Spinal cord (tissue), 10 donors: ENCODE measurements around the gene HOXC10. TPM values are rescaled to one million over a fixed set of nuclear protein-coding genes. Genes with fewer than 3 reads are reported as not detected.

Experiments
- DNase-seq, 6 donors: peaks; one replicate each; pipeline versions ENCODE4 v3.0.0 to v3.0.0-alpha.2; 2013 to 2015; ENCODE audit warnings: low spot score in 6 of 6, low read depth in 4 of 6
- H3K27ac ChIP-seq: one replicate; pipeline ENCODE4 v1.5.1; 2013; ENCODE audit warnings: low read depth, low read length, control low read depth
- H3K27me3 ChIP-seq: one replicate; pipeline ENCODE4 v1.6.1; 2013; ENCODE audit warnings: low read length; ENCODE audit not compliant: control insufficient read depth, insufficient read depth
- H3K36me3 ChIP-seq: one replicate; pipeline ENCODE4 v1.6.1; 2013; ENCODE audit warnings: low read length; ENCODE audit not compliant: control insufficient read depth, insufficient read depth
- H3K4me1 ChIP-seq: one replicate; pipeline ENCODE4 v1.6.1; 2013; ENCODE audit warnings: low read length; ENCODE audit not compliant: control insufficient read depth, insufficient read depth
- H3K4me3 ChIP-seq: one replicate; pipeline ENCODE4 v1.5.1; 2013; ENCODE audit warnings: low read depth, low read length, control low read depth
- H3K9me3 ChIP-seq: one replicate; pipeline ENCODE4 v1.6.1; 2013; ENCODE audit warnings: low read length; ENCODE audit not compliant: control insufficient read depth, insufficient read depth
- WGBS: methylation state at CpG from one replicate; pipeline ENCODE4 v1.1.5; 2013; ENCODE audit warnings: missing lambda C conversion rate; ENCODE audit not compliant: insufficient coverage; 5-methylcytosine and 5-hydroxymethylcytosine counted together
- long read RNA-seq, 4 donors: transcript quantifications; one replicate each; lab custom pipeline, GENCODE V29; 2026
- polyA plus RNA-seq, 2 donors: library from polyadenylated mRNA; unstranded; fragments of 120-200 nt; gene quantifications; one replicate each; pipeline ENCODE4 v1.2.1, GENCODE V29; 2013; ENCODE audit not compliant: insufficient read length in 2 of 2
- total RNA-seq, 2 donors: library from RNA; depleted of rRNA in 1 of 2; stranded (reverse); fragments of 120-200 nt in 1 of 2; fragments of >200 nt in 1 of 2; gene quantifications; one replicate each; pipeline versions ENCODE4 v1.2.3 to v1.2.4, GENCODE V29; 2013 to 2014
- donor health status: healthy.

HOXC10 gene
- 1 to 10 TPM in 1 of 2 donors, not detected in 1; 9.2 TPM for total RNA-seq
- under 1 TPM in 1 of 2 donors, not detected in 1; 0.81 TPM for polyA plus RNA-seq
- long read RNA-seq, donor 1 = 0 reads
- long read RNA-seq, donor 2 = 0 reads
- long read RNA-seq, donor 3 = 0 reads
- long read RNA-seq, donor 4 = 0 reads

DNA sequence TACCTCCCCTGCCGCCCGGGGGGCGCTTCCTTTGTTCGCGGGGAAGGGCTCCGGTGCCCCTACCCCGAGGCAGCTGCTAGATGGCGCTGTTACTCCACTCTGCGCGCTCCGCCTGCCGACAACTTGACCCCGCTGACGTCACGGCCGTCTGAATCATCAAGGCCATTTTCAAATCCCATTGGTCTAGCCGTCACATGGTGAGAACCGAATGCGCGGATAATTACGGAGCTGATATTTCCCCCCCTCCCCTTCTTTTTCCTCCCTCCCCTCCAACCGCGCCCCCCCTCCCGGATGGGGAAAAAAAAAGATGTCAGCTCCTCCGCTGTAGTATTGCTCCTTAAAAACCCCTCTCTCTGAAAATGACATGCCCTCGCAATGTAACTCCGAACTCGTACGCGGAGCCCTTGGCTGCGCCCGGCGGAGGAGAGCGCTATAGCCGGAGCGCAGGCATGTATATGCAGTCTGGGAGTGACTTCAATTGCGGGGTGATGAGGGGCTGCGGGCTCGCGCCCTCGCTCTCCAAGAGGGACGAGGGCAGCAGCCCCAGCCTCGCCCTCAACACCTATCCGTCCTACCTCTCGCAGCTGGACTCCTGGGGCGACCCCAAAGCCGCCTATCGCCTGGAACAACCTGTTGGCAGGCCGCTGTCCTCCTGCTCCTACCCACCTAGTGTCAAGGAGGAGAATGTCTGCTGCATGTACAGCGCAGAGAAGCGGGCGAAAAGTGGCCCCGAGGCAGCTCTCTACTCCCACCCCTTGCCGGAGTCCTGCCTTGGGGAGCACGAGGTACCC, at the start of gene HOXC10:
HOXC10 (plus strand) TSS at position 246 of the 791 bp plus-strand sequence; CDS start at position 360, 114 bp downstream.
- Histone ChIP-seq H3K4me3 (peak within 1 kb of the TSS; percentile 88), H3K36me3 (peaks cover 3% of the 10 kb centered on the region), H3K4me1 (peaks cover 54% of the 10 kb centered on the region), H3K27me3 (peaks cover 87% of the 10 kb centered on the region), H3K27ac (peak within 1 kb of the TSS; percentile 99), H3K9me3 (no peaks in the 10 kb centered on the region)
- DNase-seq = peak in 5 of 6 donors; percentile 92 to 97 (median 95)
- WGBS = 2% methylated on average over 47 of the region's 55 CpGs

GRCh38 chr12:53935383-53936341, 49.3 kb upstream of the HOXC10 start:
- Histone ChIP-seq H3K27me3 (peaks cover 99% of the 10 kb centered on the region), H3K27ac (no peak overlapping the region), H3K4me3 (no peak overlapping the region), H3K9me3 (no peaks in the 10 kb centered on the region), H3K4me1 (peaks cover 25% of the 10 kb centered on the region), H3K36me3 (no peaks in the 10 kb centered on the region)
- WGBS = under 1% methylated on average over 28 of the region's 49 CpGs
- peak in 2 of 6 donors; percentile 62 to 67 for DNase-seq

DNA sequence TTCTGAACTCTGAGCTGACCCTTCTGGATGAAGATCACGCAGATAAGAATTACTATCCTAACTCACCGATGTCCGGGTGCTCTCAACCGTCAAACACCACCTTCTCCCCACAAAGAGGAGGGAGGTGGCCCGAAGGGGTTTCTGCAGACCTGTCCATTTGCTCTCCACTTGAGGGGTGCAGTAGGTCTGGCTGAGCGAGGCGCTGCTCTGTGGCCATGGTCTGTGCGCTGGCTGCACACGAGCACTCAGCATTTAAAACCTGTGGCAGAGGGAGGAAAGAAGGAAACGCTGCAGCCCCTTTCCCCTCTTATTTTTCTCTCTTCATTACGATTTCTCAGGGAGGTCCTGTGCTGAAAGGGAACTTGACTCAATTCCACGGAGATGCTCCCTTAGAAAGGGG, 47.8 kb upstream of the HOXC10 start:
- peaks cover 100% of the 10 kb centered on the region for H3K27me3 ChIP-seq
- H3K4me1 ChIP-seq = peaks cover 22% of the 10 kb centered on the region
- no peaks in the 10 kb centered on the region for H3K36me3 ChIP-seq
- H3K27ac ChIP-seq = no peak overlapping the region
- no peak for DNase-seq
- H3K9me3 ChIP-seq = no peaks in the 10 kb centered on the region
- H3K4me3 ChIP-seq = no peak overlapping the region
- 4% methylated on average over 9 of the region's 12 CpGs for WGBS

DNA sequence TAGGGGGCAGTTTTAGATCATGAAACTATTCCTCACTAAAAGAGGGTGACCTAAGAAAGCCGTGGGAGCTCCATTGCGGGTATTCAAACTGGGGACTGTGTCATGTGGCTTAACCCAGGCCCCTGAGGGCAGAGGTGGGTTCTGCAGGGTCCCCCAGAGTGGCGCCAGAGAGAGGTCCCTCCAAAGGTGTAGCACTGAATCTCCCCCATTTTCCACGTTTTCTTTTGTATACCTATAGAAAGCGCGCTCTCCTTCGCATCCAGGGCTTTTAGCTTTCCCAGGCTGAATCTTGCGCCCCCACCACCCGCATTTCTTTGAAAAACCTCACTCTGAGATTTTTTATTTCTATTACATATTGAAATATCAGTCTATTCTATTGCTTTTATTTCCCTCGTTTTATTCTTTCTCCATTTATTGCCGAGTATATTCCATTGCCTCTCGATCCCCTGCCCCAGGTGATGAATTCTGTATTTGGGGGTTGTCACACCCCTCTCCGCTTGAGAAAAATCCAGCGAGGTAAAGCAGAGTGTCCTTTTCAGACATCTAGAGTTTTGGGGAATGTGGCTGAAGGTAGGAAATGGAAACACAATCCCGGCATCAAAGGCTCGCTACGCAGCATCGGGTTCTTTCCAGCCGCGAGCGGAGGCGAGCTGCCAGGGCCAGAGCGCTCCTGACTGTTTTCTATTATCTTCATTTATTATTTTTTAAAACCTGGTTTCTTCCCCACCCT, 47.2 kb upstream of the HOXC10 start:
- H3K4me3 ChIP-seq = no peak overlapping the region
- 15% methylated on average over 18 of the region's 23 CpGs for WGBS
- no peak overlapping the region for H3K27ac ChIP-seq
- H3K9me3 ChIP-seq = no peaks in the 10 kb centered on the region
- no peaks in the 10 kb centered on the region for H3K36me3 ChIP-seq
- H3K4me1 ChIP-seq = peaks cover 22% of the 10 kb centered on the region
- peaks cover 100% of the 10 kb centered on the region for H3K27me3 ChIP-seq
- peak in 1 of 6 donors; percentile 39 for DNase-seq

DNA sequence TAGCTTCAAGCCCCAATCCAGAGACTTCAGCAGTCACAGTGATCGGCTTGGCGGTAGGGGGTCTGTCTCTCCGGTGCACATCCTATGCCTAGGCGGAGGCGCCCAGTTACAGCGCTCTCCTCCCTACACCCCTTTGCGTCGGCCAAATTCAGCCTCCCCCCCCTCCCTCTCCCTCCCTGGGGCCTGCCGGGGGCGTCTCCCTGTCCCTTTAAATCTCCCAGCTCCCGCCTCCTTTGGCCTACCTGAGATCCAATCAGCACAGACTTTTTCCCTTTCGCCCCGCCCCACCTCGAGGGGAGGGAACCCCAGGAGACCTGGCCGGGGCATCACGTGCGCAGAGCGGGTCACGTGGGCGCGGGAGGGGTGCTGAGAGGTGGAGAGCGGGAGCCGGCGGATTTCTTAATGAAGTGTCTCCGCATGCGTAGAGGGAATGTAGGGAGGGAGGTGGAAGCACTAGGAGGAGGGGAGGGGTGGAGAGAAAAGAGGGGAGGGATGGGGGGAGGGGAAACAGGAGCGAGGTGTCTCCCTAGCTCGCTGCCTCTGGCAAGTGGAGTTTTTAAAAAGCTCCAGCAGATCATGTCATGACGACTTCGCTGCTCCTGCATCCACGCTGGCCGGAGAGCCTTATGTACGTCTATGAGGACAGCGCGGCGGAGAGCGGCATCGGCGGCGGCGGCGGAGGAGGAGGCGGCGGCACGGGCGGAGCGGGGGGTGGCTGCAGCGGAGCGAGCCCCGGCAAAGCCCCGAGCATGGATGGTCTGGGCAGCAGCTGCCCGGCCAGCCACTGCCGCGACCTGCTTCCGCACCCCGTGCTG, 46.4 kb upstream of the HOXC10 start, which contains the start of gene HOXC13:
HOXC13 (plus strand) TSS at position 506 of the 815 bp plus-strand sequence; CDS start at position 582, 76 bp downstream.
- H3K9me3 ChIP-seq = no peaks in the 10 kb centered on the region
- no peaks in the 10 kb centered on the region for H3K36me3 ChIP-seq
- no peak within 1 kb of the TSS for H3K27ac ChIP-seq
- peaks cover 100% of the 10 kb centered on the region for H3K27me3 ChIP-seq
- no peak within 1 kb of the TSS for H3K4me3 ChIP-seq
- peaks cover 22% of the 10 kb centered on the region for H3K4me1 ChIP-seq
- under 1% methylated on average over 52 of the region's 56 CpGs for WGBS
- peak in 3 of 6 donors; percentile 48 to 70 (median 51) for DNase-seq

- H3K27me3 ChIP-seq = peaks cover 100% of the 10 kb centered on the region
- no peak overlapping the region for H3K4me3 ChIP-seq
- H3K9me3 ChIP-seq = no peaks in the 10 kb centered on the region
- WGBS = 1% methylated on average over 85 of the region's 91 CpGs
- H3K4me1 ChIP-seq = peaks cover 22% of the 10 kb centered on the region
- DNase-seq = no peak
- no peaks in the 10 kb centered on the region for H3K36me3 ChIP-seq
- no peak overlapping the region for H3K27ac ChIP-seq
Observed at GRCh38 chr12:53939141-53940108, 45.5 kb upstream of the HOXC10 start.

GRCh38 chr12:53940443-53941014, 44.4 kb upstream of the HOXC10 start:
- H3K4me3 ChIP-seq = no peak overlapping the region
- no peak overlapping the region for H3K27ac ChIP-seq
- no peaks in the 10 kb centered on the region for H3K36me3 ChIP-seq
- no peaks in the 10 kb centered on the region for H3K9me3 ChIP-seq
- WGBS = 11% methylated on average over 2 of the region's 9 CpGs
- peaks cover 25% of the 10 kb centered on the region for H3K4me1 ChIP-seq
- DNase-seq = no peak
- H3K27me3 ChIP-seq = peaks cover 100% of the 10 kb centered on the region
